ENCODE results near the gene SH3PXD2B.

DNA sequence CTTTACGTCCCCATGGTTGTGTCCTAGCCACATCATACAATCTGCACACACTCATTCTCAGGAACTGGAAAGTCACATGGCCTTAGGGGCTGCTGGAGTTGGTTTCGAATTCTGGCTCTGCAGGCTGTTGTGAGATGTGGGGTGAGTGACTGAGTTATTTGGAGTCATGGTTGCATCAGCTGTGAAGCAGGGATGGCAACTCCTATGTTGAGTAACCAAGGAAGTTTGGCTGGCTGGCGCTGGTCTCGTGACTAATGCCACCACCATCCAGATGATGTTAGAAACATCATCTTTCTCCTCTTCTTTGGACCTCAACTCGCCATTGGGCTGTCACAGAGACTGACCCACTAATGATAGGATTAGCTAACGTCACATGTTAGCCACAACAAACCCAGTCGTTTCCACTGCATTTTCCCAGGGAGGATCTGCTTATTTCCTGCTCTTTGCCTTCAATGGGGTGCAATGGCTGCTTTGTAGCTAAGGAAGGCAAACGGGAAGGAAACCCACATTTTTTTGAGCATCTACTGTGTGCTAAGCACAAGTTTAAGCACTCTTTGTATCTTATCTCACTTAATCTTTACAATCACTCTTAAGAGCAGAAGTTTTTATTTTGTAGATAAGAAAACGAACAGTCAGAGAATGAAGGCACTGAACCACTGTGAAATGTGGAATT is 92.6 kb downstream of the SH3PXD2B start:
- TF ChIP-seq EZH2 (IDR thresholded peaks at IDR 0.05; ENCODE audit: borderline replicate concordance, insufficient read depth, low read depth, low read length, poor library complexity, severe bottlenecking), result no peak
- TF ChIP-seq, protein P1, sequence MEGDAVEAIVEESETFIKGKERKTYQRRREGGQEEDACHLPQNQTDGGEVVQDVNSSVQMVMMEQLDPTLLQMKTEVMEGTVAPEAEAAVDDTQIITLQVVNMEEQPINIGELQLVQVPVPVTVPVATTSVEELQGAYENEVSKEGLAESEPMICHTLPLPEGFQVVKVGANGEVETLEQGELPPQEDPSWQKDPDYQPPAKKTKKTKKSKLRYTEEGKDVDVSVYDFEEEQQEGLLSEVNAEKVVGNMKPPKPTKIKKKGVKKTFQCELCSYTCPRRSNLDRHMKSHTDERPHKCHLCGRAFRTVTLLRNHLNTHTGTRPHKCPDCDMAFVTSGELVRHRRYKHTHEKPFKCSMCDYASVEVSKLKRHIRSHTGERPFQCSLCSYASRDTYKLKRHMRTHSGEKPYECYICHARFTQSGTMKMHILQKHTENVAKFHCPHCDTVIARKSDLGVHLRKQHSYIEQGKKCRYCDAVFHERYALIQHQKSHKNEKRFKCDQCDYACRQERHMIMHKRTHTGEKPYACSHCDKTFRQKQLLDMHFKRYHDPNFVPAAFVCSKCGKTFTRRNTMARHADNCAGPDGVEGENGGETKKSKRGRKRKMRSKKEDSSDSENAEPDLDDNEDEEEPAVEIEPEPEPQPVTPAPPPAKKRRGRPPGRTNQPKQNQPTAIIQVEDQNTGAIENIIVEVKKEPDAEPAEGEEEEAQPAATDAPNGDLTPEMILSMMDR (IDR thresholded peaks at IDR 0.05), result no peak

All from B cell (primary cell).